ENCODE measurements around the gene STMN3. TPM values are rescaled to one million over a fixed set of nuclear protein-coding genes. Genes with fewer than 3 reads are reported as not detected.
"Not testable (repeated sequence)": the region's sequence is repeated elsewhere in the genome, so short reads cannot be mapped to it uniquely, and the experiment has no call there.

Gene STMN3
- total RNA-seq, 2 experiments from 2014 or later, result 42.1 to 45.6 TPM

DNA sequence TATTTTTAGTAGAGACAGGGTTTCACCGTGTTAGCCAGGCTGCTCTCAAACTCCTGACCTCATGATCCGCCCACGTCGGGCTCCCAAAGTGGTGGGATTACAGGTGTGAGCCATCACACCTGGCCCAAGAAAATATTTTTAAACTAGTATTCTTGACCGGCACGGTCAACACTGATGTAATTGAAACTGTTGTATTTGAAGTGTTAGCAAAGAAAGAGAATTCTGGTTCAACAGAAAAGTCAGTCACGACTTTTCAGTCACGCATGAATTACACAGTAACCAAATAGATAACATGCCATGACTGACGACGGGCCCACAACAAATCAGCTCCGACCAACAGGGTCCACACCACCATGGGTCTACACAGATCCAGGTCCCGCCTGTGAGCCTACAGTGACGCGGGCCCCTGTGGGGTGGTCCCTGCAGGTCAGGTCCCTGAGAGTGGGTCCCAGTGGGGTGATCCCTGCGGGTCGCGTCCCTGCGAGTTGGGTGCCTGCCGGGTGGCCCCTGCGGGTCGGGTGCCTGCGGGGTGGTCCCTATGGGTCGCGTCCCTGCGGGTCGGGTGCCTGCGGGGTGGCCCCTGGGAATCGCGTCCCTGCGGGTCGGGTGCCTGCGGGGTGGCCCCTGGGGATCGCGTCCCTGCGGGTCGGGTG lies 27.3 kb downstream of the STMN3 start:
- Mint-ChIP-seq H3K4me1 (peaks cover 24% of the 10 kb centered on the region), H3K27ac (peak overlapping the region; percentile 67), H3K36me3 (peaks cover 16% of the 10 kb centered on the region), H3K9me3 (no peaks in the 10 kb centered on the region), H3K4me3 (peak overlapping the region; percentile 79), H3K27me3 (no peaks in the 10 kb centered on the region)
- DNase-seq, result peak; percentile 57
- ATAC-seq (ENCODE audit: low read depth), result no peak
- POLR2A ChIA-PET, result interaction anchor here (1.0 to 8.3 kb wide), 4 partner anchors 10 to 43 kb away, joined by 3 to 109 read pairs (median 24); partner anchors contain the start of gene RTEL1

DNA sequence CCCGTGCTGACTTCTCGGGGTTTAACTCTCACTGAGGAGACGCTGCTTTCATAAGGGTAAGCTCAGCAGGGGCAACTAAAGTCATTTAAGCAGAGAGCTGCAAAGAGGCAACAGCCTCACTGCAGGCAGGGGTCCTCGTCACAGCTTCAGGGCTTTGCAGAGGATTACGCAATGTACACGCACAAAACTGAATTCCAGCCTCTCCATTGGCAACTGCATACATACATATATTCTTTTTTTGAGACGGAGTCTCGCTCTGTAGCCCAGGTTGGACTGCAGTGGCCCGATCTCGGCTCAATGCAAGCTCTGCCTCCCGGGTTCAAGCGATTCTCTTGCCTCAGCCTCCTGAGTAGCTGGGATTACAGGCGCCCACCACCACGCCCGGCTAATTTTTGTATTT lies 28.7 kb downstream of the STMN3 start:
- no peaks in the 10 kb centered on the region for H3K9me3 Mint-ChIP-seq
- DNase-seq, result no peak
- no peaks in the 10 kb centered on the region for H3K27me3 Mint-ChIP-seq
- H3K27ac Mint-ChIP-seq, result no peak overlapping the region
- H3K36me3 Mint-ChIP-seq, result peaks cover 14% of the 10 kb centered on the region
- no peak for ATAC-seq (ENCODE audit: low read depth)
- H3K4me3 Mint-ChIP-seq, result no peak overlapping the region
- peaks cover 23% of the 10 kb centered on the region for H3K4me1 Mint-ChIP-seq
- POLR2A ChIA-PET, result interaction anchor here (0.9 to 8.3 kb wide), 2 partner anchors 16 to 34 kb away, joined by 5 to 109 read pairs; partner anchors contain the start of gene RTEL1

DNA sequence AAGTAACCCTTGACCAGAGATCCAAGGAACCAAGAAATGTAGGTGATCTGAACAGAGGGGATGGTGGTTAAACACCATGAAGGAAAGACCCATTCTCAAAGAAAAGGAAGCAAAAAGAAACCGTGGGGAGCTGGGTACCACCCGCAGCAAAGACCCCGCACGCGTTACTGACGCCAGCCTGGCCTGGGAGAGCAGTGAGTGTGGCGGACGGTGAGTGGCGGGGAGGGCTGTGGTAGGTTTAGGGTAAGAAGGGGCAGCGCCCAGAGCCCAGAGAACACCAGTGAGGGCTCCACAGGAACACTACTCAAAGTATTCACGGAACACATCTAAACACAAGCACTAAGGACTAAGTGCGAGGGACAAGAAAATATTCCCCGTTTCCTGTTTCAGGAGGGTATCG lies 30.5 kb downstream of the STMN3 start:
- no peak overlapping the region for H3K27ac Mint-ChIP-seq
- no peaks in the 10 kb centered on the region for H3K9me3 Mint-ChIP-seq
- H3K4me1 Mint-ChIP-seq, result peaks cover 13% of the 10 kb centered on the region
- peaks cover 13% of the 10 kb centered on the region for H3K36me3 Mint-ChIP-seq
- H3K27me3 Mint-ChIP-seq, result no peaks in the 10 kb centered on the region
- POLR2A ChIA-PET, result interaction anchor here (8.3 kb wide), 1 partner anchor 18 kb away, joined by 109 read pairs; no protein-coding TSS in a partner anchor
- no peak overlapping the region for H3K4me3 Mint-ChIP-seq
- ATAC-seq (ENCODE audit: low read depth) (no peak), DNase-seq (no peak)

DNA sequence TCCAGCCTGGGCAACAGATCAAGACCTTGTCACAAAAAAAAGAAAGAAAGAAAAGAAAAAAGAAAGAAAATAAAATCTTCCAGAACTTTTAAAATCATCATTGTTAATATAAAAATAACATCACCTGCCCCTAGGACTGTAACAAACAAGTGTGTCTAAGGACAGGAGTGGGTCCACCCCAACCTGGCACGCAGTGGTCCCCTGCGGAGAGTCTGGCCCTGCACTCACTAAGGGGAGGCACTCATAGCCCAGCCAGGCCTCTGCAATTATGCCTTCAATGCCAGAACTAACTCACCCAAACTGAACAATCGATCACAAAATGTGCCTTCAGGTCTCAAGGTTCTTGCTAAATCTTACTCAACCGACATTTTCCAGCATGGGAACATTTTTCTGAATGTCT lies 31.1 kb downstream of the STMN3 start:
- H3K27me3 Mint-ChIP-seq, result no peaks in the 10 kb centered on the region
- H3K27ac Mint-ChIP-seq, result no peak overlapping the region
- no peaks in the 10 kb centered on the region for H3K9me3 Mint-ChIP-seq
- no peak overlapping the region for H3K4me3 Mint-ChIP-seq
- POLR2A ChIA-PET, result interaction anchor here (8.3 kb wide), 1 partner anchor 18 kb away, joined by 109 read pairs; no protein-coding TSS in a partner anchor
- no peak for DNase-seq
- H3K4me1 Mint-ChIP-seq, result peaks cover 13% of the 10 kb centered on the region
- H3K36me3 Mint-ChIP-seq, result peaks cover 15% of the 10 kb centered on the region
- ATAC-seq (ENCODE audit: low read depth), result no peak

DNA sequence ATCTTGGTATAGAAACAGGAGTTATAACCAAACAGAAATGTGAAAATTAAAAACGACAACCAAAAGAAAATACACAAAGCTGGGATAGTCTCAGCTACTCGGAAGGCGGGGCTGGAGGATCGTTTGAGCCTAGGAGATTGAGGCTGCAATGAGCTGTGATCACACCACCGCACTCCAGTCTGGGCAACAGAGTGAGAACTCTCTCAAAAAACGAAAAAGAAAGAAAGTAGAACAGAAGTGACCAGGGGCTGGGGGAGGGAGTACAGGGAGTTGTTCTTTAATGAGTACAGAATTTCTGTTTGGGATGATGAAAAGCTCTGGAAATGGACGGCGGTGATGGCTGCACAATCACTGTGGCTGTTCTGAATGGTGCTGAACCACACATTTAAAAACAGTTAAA lies 32.2 kb downstream of the STMN3 start:
- Mint-ChIP-seq H3K27ac (no peak overlapping the region), H3K36me3 (peaks cover 18% of the 10 kb centered on the region), H3K27me3 (no peaks in the 10 kb centered on the region), H3K4me3 (no peak overlapping the region), H3K9me3 (no peaks in the 10 kb centered on the region), H3K4me1 (peaks cover 13% of the 10 kb centered on the region)
- POLR2A ChIA-PET, result interaction anchor here (0.7 kb wide), 1 partner anchor 245 kb away, joined by 4 read pairs; no protein-coding TSS in a partner anchor
- DNase-seq (no peak), ATAC-seq (ENCODE audit: low read depth) (no peak)

DNA sequence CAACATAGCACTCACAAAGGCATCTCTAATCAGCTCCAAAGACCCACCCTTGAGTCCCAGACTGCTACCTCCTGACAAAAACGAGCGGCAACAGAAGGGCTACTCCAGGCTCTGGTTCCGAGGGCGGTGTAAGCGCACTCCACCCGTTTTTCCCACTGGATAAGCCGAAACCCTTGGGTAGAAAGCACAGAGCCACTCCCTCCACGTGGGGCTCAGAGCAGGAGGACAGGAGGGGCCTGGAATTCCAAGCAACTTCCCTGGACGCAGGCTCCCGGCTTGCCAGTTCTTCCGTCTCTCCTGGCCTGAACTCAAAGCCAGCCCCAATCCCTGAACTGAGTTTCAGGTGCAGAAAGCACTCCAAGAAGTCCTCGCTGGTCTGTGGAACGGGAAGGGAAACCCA lies 33.7 kb downstream of the STMN3 start:
- POLR2A ChIA-PET, result no interaction called here

DNA sequence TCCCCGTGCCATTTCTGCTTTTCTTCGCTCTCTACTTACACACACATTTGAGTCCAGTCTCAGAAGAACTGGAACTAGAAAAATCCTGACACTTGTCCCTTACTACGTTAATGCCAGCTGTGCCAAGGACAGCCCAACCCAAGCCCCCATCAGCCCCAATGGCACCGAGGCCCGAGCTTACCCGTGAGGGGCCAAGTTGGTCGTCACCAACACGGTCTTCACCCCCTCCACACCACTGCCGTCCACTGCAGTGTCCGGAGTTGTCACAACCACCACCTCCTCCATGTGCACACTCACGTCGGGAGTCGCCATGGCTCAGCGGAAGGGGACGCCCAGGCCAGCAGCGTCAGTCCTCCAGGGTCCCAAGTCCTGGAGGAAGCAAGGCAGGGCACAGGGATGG lies 34.1 kb downstream of the STMN3 start:
- POLR2A ChIA-PET, result interaction anchor here (1.1 kb wide), 1 partner anchor 39 kb away, joined by 3 read pairs; the partner anchor contains the start of gene RTEL1
- DNase-seq (no peak), ATAC-seq (ENCODE audit: low read depth) (no peak)
- Mint-ChIP-seq H3K27me3 (no peaks in the 10 kb centered on the region), H3K36me3 (peaks cover 22% of the 10 kb centered on the region), H3K4me1 (peaks cover 5% of the 10 kb centered on the region), H3K4me3 (no peak overlapping the region), H3K9me3 (no peaks in the 10 kb centered on the region), H3K27ac (no peak overlapping the region)

More for the DNA sequence above, 33.7 kb downstream of the STMN3 start:
- H3K9me3 Mint-ChIP-seq, result no peaks in the 10 kb centered on the region
- peaks cover 22% of the 10 kb centered on the region for H3K36me3 Mint-ChIP-seq
- H3K27me3 Mint-ChIP-seq, result no peaks in the 10 kb centered on the region
- peaks cover 7% of the 10 kb centered on the region for H3K4me1 Mint-ChIP-seq
- H3K27ac Mint-ChIP-seq, result no peak overlapping the region
- no peak overlapping the region for H3K4me3 Mint-ChIP-seq
- DNase-seq (no peak), ATAC-seq (ENCODE audit: low read depth) (no peak)

DNA sequence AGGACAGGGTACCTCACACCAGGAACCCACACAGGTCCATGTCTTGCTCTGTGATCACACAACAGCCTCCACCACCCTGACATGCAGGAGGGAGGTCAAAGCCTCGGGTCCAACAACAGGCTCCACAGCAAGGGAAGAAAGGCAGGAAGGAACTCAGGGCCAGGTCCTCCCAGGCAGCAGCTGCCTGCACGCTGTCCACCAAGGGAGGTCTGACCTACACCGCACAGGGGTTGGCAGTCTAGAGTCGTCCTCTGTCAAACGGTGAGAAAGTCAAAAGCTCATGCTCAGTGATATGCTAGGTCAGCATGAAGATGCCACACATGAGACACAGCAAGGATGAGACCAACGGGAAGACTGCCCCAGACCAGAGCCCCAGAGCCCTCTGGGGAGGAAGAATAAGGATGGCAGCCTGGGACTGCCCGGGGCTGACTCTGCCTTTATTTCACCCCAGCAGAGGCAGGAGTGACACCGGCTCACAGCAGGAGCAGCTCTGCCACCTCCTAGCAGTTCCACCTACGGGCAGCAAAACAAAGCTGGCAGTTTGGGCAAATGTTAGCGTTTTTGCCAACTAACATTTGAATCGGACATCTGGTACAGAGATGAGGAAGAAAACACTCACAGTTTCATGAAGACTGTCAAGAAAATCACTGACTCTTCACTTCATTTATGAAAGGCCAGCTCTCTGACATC lies 34.8 kb downstream of the STMN3 start:
- DNase-seq (no peak), ATAC-seq (ENCODE audit: low read depth) (no peak)
- no peaks in the 10 kb centered on the region for H3K9me3 Mint-ChIP-seq
- H3K36me3 Mint-ChIP-seq, result peaks cover 24% of the 10 kb centered on the region
- peaks cover 5% of the 10 kb centered on the region for H3K4me1 Mint-ChIP-seq
- H3K27ac Mint-ChIP-seq, result no peak overlapping the region
- POLR2A ChIA-PET, result interaction anchor here (0.9 to 1.1 kb wide), 3 partner anchors 9 to 44 kb away, joined by 3 read pairs; partner anchors contain the start of genes HELZ2 and RTEL1
- no peaks in the 10 kb centered on the region for H3K27me3 Mint-ChIP-seq
- H3K4me3 Mint-ChIP-seq, result no peak overlapping the region

DNA sequence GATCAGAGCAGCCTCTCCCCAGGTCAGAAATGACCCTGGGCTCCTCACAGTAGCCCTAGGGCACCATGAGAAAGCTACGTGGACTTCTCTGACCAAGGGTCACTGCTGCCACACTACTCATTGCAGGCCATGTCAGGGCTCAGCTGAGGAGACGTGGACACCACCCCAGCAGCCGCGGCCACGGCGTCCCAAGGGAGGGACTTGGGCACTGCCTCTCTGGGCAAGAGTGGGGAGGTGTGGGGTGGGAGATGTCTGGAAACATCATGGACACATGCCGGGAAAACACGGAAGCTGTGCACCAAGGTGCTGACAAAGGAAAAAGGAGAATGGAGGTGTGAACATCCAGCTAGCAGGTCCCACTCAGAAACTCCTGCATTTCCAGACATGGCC lies 35.4 kb downstream of the STMN3 start:
- Mint-ChIP-seq H3K4me3 (no peak overlapping the region), H3K9me3 (no peaks in the 10 kb centered on the region), H3K4me1 (peaks cover 4% of the 10 kb centered on the region), H3K36me3 (peaks cover 24% of the 10 kb centered on the region), H3K27ac (no peak overlapping the region), H3K27me3 (no peaks in the 10 kb centered on the region)
- DNase-seq, result no peak
- ATAC-seq (ENCODE audit: low read depth), result no peak
- POLR2A ChIA-PET, result interaction anchor here (0.9 to 1.1 kb wide), 2 partner anchors 10 to 44 kb away, joined by 3 read pairs; partner anchors contain the start of gene HELZ2

DNA sequence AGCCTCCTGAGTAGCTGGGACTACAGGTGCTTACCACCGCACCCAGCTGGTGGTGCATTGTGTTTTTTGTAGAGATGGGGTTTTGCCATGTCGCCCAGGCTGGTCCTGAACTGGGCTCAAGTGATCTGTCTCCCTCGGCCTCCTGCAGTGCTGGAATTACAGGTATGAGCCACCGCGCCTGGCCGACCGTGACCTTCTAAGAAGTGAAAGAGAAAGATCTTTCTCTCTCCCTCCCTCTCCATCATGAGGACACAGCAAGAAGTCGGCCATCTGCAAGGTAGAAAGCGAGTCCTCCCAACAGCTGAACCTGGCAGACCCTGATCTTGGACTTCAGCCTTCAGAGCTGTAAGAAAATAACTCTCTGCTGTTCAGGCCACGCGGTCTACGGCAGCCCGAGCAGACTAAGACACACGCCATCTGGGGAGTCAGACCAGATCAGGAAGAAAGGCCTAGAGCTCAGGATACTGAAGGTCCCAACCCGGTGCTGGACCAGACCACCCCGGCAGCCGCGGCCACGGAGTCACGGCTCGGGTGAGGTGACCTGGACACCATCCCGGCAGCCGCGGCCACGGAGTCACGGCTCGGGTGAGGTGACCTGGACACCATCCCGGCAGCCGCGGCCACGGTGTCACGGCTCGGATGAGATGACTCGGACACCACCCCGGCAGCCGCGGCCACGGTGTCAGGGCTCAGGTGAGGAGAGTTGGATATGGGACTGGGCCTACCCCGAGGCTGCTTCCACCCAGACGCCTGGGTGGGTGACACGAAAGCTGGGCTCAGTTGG lies 35.9 kb downstream of the STMN3 start:
- Mint-ChIP-seq H3K36me3 (peaks cover 19% of the 10 kb centered on the region), H3K27ac (no peak overlapping the region), H3K4me3 (no peak overlapping the region), H3K4me1 (peaks cover 1% of the 10 kb centered on the region), H3K9me3 (no peaks in the 10 kb centered on the region), H3K27me3 (no peaks in the 10 kb centered on the region)
- ATAC-seq (ENCODE audit: low read depth) (no peak), DNase-seq (no peak)
- POLR2A ChIA-PET, result interaction anchor here (0.7 to 0.9 kb wide), 2 partner anchors 21 to 43 kb away, joined by 3 read pairs; partner anchors contain the start of gene HELZ2

DNA sequence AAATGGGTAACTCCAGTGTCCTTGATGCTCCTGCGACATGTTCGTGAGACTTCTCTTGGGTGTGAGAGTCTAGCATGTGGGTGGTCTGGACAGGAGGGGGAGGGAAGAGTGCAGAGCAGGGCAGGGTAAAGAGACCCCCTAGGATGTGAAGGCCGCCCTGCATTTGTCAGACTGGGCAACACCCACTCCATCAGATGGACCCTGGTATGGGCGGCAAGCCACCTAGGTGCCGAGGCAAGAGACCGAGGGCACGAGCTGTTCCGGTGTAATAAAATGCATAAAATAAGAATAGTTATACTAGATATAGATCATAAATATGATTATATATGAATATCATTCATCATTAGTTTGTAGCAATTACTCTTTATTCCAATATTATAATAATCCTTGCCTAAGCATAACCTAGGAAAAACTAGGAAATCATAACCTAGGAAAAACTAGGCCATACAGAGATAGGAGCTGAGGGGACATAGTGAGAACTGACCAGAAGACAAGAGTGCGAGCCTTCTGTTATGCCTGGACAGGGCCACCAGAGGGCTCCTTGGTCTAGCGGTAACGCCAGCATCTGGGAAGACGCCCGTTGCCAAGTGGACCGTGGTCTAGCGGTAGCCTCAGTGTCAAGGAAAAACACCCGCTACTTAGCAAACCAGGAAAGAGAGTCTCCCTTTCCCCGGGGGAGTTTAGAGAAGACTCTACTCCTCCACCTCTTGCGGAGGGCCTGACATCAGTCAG lies 39.2 kb downstream of the STMN3 start:
- H3K27ac Mint-ChIP-seq; ATAC-seq (ENCODE audit: low read depth); H3K4me1 Mint-ChIP-seq; H3K27me3 Mint-ChIP-seq; H3K4me3 Mint-ChIP-seq; POLR2A ChIA-PET; DNase-seq; H3K9me3 Mint-ChIP-seq: not testable (repeated sequence)
- peaks cover 22% of the 10 kb centered on the region for H3K36me3 Mint-ChIP-seq

DNA sequence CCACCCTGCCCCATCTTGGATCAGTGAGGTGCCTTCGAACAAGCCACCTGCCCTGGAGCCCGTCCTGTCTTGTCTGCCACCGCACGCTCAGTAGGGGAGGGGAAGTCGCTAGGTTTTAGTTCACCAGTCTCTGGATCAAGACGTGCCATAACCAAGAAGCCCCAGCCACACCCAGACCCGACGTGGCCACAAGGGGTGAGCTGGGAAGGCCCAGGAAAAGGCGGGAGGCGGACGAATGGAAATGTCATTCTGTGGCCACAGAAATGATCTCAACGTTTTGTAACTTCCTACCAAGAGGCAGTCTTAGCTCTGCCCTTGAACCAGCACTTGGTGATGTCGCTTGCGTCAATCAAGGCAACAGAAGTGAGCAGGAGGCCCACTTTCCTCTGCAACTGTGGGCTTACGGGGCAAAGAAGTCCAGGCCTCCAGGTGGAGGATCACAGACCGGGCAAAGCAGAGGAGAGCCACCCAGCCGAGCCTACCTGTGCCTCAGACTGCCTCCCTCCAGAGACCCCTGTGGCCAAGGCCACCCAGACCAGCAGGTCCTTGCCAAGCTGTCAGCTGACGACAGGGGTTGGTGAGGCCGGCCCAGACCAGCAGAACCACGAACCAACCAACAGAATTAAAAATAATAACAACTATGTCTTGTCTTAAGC lies 40.8 kb downstream of the STMN3 start:
- no peaks in the 10 kb centered on the region for H3K4me1 Mint-ChIP-seq
- ATAC-seq (ENCODE audit: low read depth), result no peak
- POLR2A ChIA-PET, result no interaction called here
- H3K4me3 Mint-ChIP-seq, result no peak overlapping the region
- peaks cover 16% of the 10 kb centered on the region for H3K36me3 Mint-ChIP-seq
- H3K9me3 Mint-ChIP-seq, result no peaks in the 10 kb centered on the region
- H3K27me3 Mint-ChIP-seq, result no peaks in the 10 kb centered on the region
- no peak for DNase-seq
- no peak overlapping the region for H3K27ac Mint-ChIP-seq

Data from activated naive CD8-positive, alpha-beta T cell treated with anti-CD3 and anti-CD28 coated beads, Interleukin-2, amount 10 ng/mL, durations not matched to agents 7 days and 5 days (primary cell).